Common myeloid progenitor, CD34-positive (primary cell): Measurements from ENCODE around the gene HSD17B11.
"Not testable (repeated sequence)": the region's sequence is repeated elsewhere in the genome, so short reads cannot be mapped to it uniquely, and the experiment has no call there.

Source experiments
- CTCF ChIA-PET: fragments of 350-600 bp; sonication (Branson Sonifier 250); formaldehyde crosslinking; loops from one replicate; lab custom pipeline; 2021; ENCODE audit warnings: antibody characterized with exemption; lab: Charles Lee
- POLR2A ChIA-PET: fragments of 350-600 bp; sonication (Branson Sonifier 250); formaldehyde crosslinking; loops from one replicate; lab custom pipeline; 2021; ENCODE audit warnings: antibody characterized with exemption; lab: Charles Lee
- DNase-seq, 3 donors: peaks; one replicate each; pipeline versions ENCODE4 v3.0.0 to v3.0.0-alpha.2; 2013
- H3K27ac ChIP-seq, 2 experiments: 1 replicate in 1 of 2; 2 replicates in 1 of 2; pipeline ENCODE4 v1.7.0; 2013; ENCODE audit warnings: inconsistent platforms in 2 of 2, low read length in 2 of 2, mild to moderate bottlenecking in 2 of 2, low read depth in 1 of 2, moderate library complexity in 1 of 2; ENCODE audit not compliant: severe bottlenecking in 2 of 2, insufficient read depth in 1 of 2, poor library complexity in 1 of 2
- H3K27me3 ChIP-seq, 5 experiments: replicated peaks in 2 of 5; 1 replicate in 3 of 5; 2 replicates in 2 of 5; pipeline versions ENCODE4 v1.6.1 to v1.7.0; 2013; ENCODE audit warnings: low read length in 4 of 5, mild to moderate bottlenecking in 2 of 5, moderate library complexity in 2 of 5, inconsistent platforms in 1 of 5; ENCODE audit not compliant: insufficient read depth in 5 of 5, control insufficient read depth in 4 of 5
- H3K36me3 ChIP-seq, 4 experiments: 1 replicate in 2 of 4; 2 replicates in 2 of 4; pipeline versions ENCODE4 v1.6.1 to v1.7.0; 2013; ENCODE audit warnings: low read length in 3 of 4, control low read depth in 1 of 4, mild to moderate bottlenecking in 1 of 4; ENCODE audit not compliant: control insufficient read depth in 4 of 4, insufficient read depth in 4 of 4
- H3K4me1 ChIP-seq, 4 experiments: 1 replicate in 3 of 4; 2 replicates in 1 of 4; pipeline versions ENCODE4 v1.6.1 to v1.7.1; 2013; ENCODE audit warnings: low read length in 3 of 4, mild to moderate bottlenecking in 3 of 4, control low read depth in 1 of 4, inconsistent platforms in 1 of 4, moderate library complexity in 1 of 4; ENCODE audit not compliant: control insufficient read depth in 4 of 4, insufficient read depth in 4 of 4; ENCODE audit errors: control extremely low read depth in 1 of 4
- H3K4me3 ChIP-seq, 7 experiments: 1 replicate in 4 of 7; 2 replicates in 3 of 7; pipeline versions ENCODE4 v1.5.1 to v1.7.0; 2013; ENCODE audit warnings: mild to moderate bottlenecking in 7 of 7, low read length in 6 of 7, moderate library complexity in 6 of 7, inconsistent platforms in 2 of 7, low read depth in 2 of 7, control low read depth in 1 of 7; ENCODE audit not compliant: insufficient read depth in 4 of 7, control insufficient read depth in 1 of 7; ENCODE audit errors: extremely low read depth in 1 of 7
- H3K9me3 ChIP-seq, 5 experiments: 1 replicate in 4 of 5; 2 replicates in 1 of 5; pipeline versions ENCODE4 v1.6.1 to v1.7.1; 2013; ENCODE audit warnings: low read length in 4 of 5, mild to moderate bottlenecking in 2 of 5, inconsistent platforms in 1 of 5, low read depth in 1 of 5, moderate library complexity in 1 of 5; ENCODE audit not compliant: control insufficient read depth in 4 of 5, insufficient read depth in 2 of 5; ENCODE audit errors: control extremely low read depth in 1 of 5
- WGBS: methylation state at CpG from one replicate; pipeline ENCODE4 v1.1.5; 2013; ENCODE audit not compliant: insufficient coverage; 5-methylcytosine and 5-hydroxymethylcytosine counted together

Gene HSD17B11

DNA sequence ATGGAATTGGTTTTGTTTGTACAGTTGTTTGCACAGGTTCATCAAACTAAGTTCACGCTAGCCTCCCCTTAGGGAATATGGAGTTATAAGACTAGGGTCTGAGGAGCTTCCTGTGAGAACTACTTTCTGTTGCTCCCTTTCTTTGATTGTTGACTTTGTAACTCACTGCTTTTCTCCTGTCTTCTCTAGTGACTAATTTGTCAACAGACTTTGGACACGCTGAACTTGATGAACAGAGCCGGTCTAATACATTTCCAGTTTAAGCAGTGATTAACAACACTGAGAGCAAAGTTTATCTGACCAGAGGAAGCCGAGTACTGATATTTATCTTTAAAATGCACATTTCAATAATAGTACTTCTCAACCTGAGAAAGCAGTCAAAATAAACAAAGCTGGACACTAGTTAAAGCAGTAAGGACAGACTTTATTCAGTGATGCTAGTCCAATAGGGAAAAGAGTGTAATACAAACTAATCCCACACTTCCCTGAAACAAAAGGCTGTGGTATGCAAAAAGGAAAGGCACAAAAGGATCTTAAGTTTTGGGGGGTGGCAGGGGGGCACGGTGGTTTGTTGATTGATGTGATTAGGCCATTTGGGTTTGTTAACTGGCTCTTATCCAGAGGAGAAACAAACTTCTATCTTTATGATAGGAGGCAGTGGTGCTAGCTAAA is 28.7 kb upstream of the HSD17B11 start:
- H3K4me1 ChIP-seq, result peaks cover 10 to 22% (median 13%) of the 10 kb centered on the region in 4 experiments
- H3K9me3 ChIP-seq, result no peaks in the 10 kb centered on the region
- WGBS, result 61% methylated on average over 5 of the region's 5 CpGs
- H3K4me3 ChIP-seq, result no peak overlapping the region
- H3K27ac ChIP-seq, result no peak overlapping the region
- H3K27me3 ChIP-seq, result no peaks in the 10 kb centered on the region
- DNase-seq, result no peak
- POLR2A ChIA-PET, result interaction anchor here (1.2 kb wide), 1 partner anchor 16 kb away, joined by 3 read pairs; no protein-coding TSS in a partner anchor
- CTCF ChIA-PET, result interaction anchor here (0.6 to 1.6 kb wide), 3 partner anchors 9 to 46 kb away, joined by 3 to 5 read pairs (median 3); no protein-coding TSS in a partner anchor
- no peaks in the 10 kb centered on the region for H3K36me3 ChIP-seq

DNA sequence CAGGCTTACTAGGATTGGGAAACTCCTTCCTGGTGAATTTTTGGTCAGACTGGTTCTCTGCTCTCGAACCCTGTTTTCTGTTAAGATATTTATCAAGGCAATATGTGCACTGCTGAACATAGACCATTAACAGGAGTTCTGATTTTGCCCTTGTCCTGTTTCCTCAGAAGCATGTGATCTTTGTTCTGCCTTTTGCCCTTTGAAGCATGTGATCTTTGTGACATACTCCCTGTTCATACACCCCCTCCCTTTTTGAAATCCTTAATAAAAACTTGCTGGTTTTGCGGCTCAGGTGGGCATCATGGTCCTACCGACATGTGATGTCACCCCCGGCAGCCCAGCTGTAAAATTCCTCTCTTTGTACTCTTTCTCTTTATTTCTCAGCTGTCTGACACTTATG is 27.4 kb upstream of the HSD17B11 start:
- H3K27ac ChIP-seq, H3K27me3 ChIP-seq, H3K9me3 ChIP-seq, POLR2A ChIA-PET, H3K4me3 ChIP-seq, H3K36me3 ChIP-seq, CTCF ChIA-PET, DNase-seq: not testable (repeated sequence)
- WGBS, result 94% methylated on average over 4 of the region's 4 CpGs
- H3K4me1 ChIP-seq, result peaks cover 5 to 12% (median 8%) of the 10 kb centered on the region in 4 experiments

DNA sequence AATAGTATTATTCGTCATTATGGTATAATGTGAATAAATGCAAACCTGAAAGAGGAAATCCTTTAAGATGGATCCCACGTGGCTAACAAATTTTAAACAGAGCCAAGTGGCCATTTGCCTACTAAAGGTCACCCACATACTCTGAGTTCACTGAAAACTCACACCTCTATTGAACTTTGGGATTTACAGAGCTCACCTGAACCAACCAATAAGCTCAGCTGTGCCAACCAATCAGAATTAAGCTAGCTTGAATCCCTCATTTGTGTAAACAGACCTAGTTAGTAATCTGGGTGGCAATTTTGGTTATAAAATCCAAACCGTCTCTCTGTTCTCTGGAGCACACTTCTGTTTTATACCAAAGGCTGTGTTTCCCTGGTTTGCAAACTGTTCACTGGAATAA is 26.0 kb upstream of the HSD17B11 start:
- Histone ChIP-seq H3K4me3 (no peak overlapping the region), H3K4me1 (peaks cover 0 to 9% (median 5%) of the 10 kb centered on the region in 4 experiments), H3K36me3 (no peaks in the 10 kb centered on the region), H3K27me3 (no peaks in the 10 kb centered on the region), H3K9me3 (no peaks in the 10 kb centered on the region), H3K27ac (no peak overlapping the region)
- DNase-seq, result no peak
- CTCF ChIA-PET, result no interaction called here
- 75% methylated on average over 2 of the region's 3 CpGs for WGBS
- POLR2A ChIA-PET, result no interaction called here

DNA sequence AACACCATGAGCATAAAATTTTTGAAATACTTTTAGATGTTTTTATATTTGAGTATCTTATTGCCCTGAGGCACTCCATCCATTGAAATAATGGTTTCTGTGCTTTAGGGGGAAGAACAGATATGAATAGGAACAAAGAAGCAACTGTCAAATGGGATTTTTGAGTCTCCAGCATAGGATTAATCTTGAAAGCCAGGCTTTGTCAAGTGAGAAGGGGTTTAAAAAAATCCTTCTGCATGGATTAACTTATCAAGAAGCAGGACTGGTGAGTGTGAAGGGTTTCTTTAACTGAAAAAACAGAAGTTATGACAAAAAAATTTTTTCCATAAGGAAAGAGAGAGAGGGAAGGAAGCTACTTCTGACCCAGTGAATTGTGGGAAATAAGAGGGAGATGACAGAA is 23.8 kb upstream of the HSD17B11 start:
- Histone ChIP-seq H3K27ac (no peak overlapping the region), H3K36me3 (no peaks in the 10 kb centered on the region), H3K9me3 (no peaks in the 10 kb centered on the region), H3K4me3 (no peak overlapping the region), H3K27me3 (no peaks in the 10 kb centered on the region), H3K4me1 (no peaks in the 10 kb centered on the region)
- POLR2A ChIA-PET, result no interaction called here
- no peak for DNase-seq
- CTCF ChIA-PET, result no interaction called here

DNA sequence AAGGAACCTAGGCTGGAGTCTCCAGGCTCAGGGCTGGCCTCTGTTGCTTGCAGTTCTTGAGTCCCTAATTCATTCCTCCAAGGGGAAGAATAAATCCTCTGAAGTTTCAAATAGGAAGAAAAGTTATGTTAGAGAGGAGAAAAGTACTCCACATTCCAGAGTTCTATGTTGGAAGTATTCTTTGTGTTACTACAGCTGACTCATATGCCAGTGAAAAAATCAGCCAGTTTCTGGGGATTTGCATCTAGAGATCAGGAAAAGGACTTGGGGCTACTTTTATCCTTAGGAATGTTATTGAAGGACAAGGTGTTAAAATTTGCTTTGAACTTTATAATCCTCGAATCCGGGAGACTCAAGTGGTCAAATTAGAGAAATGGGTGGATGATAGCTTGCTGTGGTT is 19.7 kb upstream of the HSD17B11 start:
- ChIA-PET POLR2A (no interaction called here), CTCF (interaction anchor here (0.7 kb wide), 1 partner anchor 9 kb away, joined by 3 read pairs; no protein-coding TSS in a partner anchor)
- Histone ChIP-seq H3K36me3 (no peaks in the 10 kb centered on the region), H3K9me3 (no peaks in the 10 kb centered on the region), H3K4me3 (no peak overlapping the region), H3K27ac (no peak overlapping the region), H3K27me3 (no peaks in the 10 kb centered on the region), H3K4me1 (peaks cover 0 to 12% (median 11%) of the 10 kb centered on the region in 4 experiments)
- DNase-seq, result no peak
- WGBS, result 100% methylated on average over 2 of the region's 2 CpGs

DNA sequence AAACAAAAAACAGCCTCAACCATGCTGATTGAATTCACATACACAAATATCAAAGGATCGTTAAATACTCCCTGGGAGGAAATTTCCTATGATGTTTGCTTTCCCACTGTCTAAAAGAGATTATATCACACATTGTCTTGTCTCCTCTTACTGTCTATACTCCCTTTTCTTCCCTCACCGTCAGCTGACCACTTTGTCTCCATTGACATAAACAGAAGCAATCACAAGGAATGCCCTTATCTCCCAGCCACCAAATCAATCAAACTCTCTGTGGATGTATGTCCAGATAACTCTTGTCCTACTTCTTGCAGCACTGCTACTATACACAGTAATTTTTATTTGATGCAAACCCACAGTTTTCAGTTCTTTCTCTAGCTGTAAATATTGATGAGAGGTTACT is 19.2 kb upstream of the HSD17B11 start:
- Histone ChIP-seq H3K36me3 (no peaks in the 10 kb centered on the region), H3K4me1 (peaks cover 0 to 12% (median 11%) of the 10 kb centered on the region in 4 experiments), H3K27ac (no peak overlapping the region), H3K4me3 (no peak overlapping the region), H3K27me3 (no peaks in the 10 kb centered on the region), H3K9me3 (no peaks in the 10 kb centered on the region)
- 97% methylated on average over 2 of the region's 2 CpGs for WGBS
- CTCF ChIA-PET, result interaction anchor here (0.7 to 0.8 kb wide), 2 partner anchors 10 kb away, joined by 3 read pairs; no protein-coding TSS in a partner anchor
- no peak for DNase-seq
- POLR2A ChIA-PET, result no interaction called here

DNA sequence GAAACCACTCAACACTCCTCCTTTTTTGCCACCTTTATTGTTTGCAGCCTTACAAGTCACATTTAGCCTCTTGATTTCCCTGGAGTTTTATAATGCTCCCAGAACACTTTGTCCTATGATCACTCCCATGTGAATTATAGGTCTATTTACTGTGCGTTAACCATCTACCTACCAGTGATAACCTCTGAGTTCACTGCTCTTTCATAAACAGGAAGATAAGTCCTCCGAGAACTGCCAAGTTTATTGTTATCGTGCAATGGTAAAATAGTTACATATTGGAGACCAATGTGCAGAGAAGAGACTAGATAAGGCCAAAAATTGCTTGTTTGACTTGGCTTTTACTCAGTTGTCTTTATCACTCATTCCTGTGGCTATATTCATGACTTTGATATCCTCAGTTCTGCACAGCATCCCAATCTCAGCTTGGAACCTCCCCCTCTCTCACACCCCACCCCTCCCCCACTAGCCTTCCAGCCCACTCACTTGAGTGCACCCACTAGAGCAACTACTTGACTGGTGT is 18.5 kb upstream of the HSD17B11 start:
- H3K4me3 ChIP-seq, result no peak overlapping the region
- peaks cover 0 to 12% (median 11%) of the 10 kb centered on the region in 4 experiments for H3K4me1 ChIP-seq
- DNase-seq, result no peak
- no peaks in the 10 kb centered on the region for H3K36me3 ChIP-seq
- no peaks in the 10 kb centered on the region for H3K9me3 ChIP-seq
- POLR2A ChIA-PET, result no interaction called here
- 100% methylated on average over 2 of the region's 3 CpGs for WGBS
- no peaks in the 10 kb centered on the region for H3K27me3 ChIP-seq
- no peak overlapping the region for H3K27ac ChIP-seq
- CTCF ChIA-PET, result interaction anchor here (0.8 kb wide), 1 partner anchor 10 kb away, joined by 3 read pairs; no protein-coding TSS in a partner anchor
